Measurements from ENCODE around the gene ZFPM1. TPM values are rescaled to one million over a fixed set of nuclear protein-coding genes. Genes with fewer than 3 reads are reported as not detected.

The ZFPM1 gene
- total and polyA plus RNA-seq, 8 donors: 3.6 to 22.5 (median 19.3) TPM

DNA sequence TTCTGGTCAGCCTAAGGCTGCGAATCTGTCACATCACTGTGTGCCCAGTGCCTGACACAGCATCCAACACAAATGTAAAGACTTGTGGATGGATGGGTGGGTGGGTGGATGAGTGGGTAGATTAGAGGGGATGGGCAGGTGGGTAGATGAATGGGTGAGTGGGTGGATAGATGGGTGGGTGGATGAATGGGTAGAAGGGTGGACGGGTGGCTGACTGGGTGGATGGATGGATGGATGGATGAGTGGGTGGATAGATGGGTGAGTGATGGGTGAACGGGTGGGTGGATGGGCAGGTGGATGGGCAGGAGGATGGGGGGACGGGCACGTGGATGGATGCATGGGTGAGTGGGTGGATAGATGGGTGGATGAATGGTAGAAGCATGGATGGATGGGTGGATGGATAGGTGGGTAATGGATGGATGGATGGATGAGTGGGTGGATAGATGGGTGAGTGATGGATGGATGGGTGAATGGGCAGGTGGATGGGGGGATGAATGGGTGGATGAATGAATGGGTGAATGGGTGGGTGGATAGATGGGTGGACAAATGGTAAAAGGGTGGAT lies 31.1 kb upstream of the ZFPM1 start:
- no peak overlapping the region for H3K4me3 ChIP-seq
- H3K36me3 ChIP-seq: no peaks in the 10 kb centered on the region
- WGBS, 2 donors: 42 to 47% methylated on average over 5 of the region's 5 CpGs
- H3K27me3 ChIP-seq: no peaks in the 10 kb centered on the region
- no peaks in the 10 kb centered on the region for H3K4me1 ChIP-seq
- H3K9me3 ChIP-seq: no peaks in the 10 kb centered on the region
- FAIRE-seq: no peak
- intact Hi-C loops (cut with DNase I): no loop called here
- H3K27ac ChIP-seq: no peak overlapping the region
- no peak for ATAC-seq
- DNase-seq: no peak
- TF ChIP-seq CTCF (IDR thresholded peaks at IDR 0.05): no peak

- H3K4me1 ChIP-seq: no peaks in the 10 kb centered on the region
- no peaks in the 10 kb centered on the region for H3K36me3 ChIP-seq
- no peak overlapping the region for H3K4me3 ChIP-seq
These were observed 30.2 kb upstream of the ZFPM1 start for GRCh38 chr16:88422733-88423447.

DNA sequence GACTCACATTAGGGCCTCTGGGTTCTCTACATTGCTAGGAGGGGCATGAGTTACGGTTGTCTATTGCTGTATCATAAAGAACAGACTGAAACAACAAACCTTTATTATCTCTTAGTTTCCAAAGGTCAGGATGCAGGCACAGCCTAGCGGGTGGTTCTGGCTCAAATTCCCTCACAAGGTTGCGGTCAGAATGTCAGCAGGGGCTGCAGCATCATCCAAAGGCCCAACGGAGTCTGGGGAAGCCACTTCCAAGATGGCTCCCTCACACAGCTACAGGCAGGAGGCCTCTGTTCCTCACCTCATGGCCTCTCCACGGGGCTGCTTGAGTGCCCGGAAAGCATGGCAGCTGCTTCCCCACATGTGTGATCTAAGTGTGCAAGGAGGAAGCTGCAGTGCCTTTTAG lies 29.6 kb upstream of the ZFPM1 start:
- Histone ChIP-seq H3K27ac (no peak overlapping the region), H3K4me1 (no peaks in the 10 kb centered on the region), H3K27me3 (no peaks in the 10 kb centered on the region), H3K36me3 (no peaks in the 10 kb centered on the region), H3K4me3 (no peak overlapping the region), H3K9me3 (no peaks in the 10 kb centered on the region)
- intact Hi-C loops (cut with DNase I): no loop called here
- TF ChIP-seq CTCF (IDR thresholded peaks at IDR 0.05): no peak
- WGBS, 2 donors: 85 to 88% methylated on average over 6 of the region's 6 CpGs
- FAIRE-seq (no peak), ATAC-seq (no peak), DNase-seq (no peak)

More at GRCh38 chr16:88422733-88423447, 30.2 kb upstream of the ZFPM1 start:
- H3K27ac ChIP-seq: no peak overlapping the region
- no peaks in the 10 kb centered on the region for H3K27me3 ChIP-seq
- H3K9me3 ChIP-seq: no peaks in the 10 kb centered on the region
- no peak for FAIRE-seq
- ATAC-seq: no peak
- no peak for DNase-seq
- intact Hi-C loops (cut with DNase I): no loop called here
- no peak for TF ChIP-seq CTCF (IDR thresholded peaks at IDR 0.05)
- 53 to 54% methylated on average over 3 of the region's 3 CpGs for WGBS, 2 donors

- DNase-seq: no peak
- WGBS, 2 donors: 50 to 56% methylated on average over 24 of the region's 24 CpGs
- TF ChIP-seq CTCF (IDR thresholded peaks at IDR 0.05): no peak
- Histone ChIP-seq H3K27me3 (peaks cover 0 to under 1% (median 0%) of the 10 kb centered on the region in 4 donors), H3K4me3 (no peak overlapping the region), H3K4me1 (no peaks in the 10 kb centered on the region), H3K36me3 (no peaks in the 10 kb centered on the region), H3K27ac (no peak overlapping the region), H3K9me3 (no peaks in the 10 kb centered on the region)
- no peak for FAIRE-seq
- intact Hi-C loops (cut with DNase I): no loop called here
- ATAC-seq: peak in 2 of 4 donors; percentile 32 to 34
These were observed 28.4 kb upstream of the ZFPM1 start for GRCh38 chr16:88424587-88425235.

DNA sequence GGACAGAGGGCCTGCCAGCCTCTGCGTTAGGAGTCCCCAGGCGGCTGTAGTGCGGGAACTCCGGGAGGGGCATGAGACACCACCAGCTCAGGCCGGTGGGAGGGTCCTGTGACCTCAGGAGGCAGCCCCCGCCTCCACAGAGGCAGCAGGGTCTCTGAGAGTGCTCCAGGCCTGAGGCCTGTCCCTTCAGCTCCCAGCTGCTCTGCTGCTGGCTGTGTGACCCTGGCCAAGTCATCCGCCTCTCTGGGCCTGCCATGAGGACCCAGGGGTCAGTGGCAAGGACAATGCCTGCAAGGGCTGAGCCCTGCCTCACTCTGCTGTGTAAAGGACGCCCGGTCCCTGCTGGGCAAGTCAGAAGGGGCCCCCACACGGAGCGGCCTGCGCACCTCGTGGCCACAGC lies 27.1 kb upstream of the ZFPM1 start:
- Histone ChIP-seq H3K27ac (no peak overlapping the region), H3K4me1 (no peaks in the 10 kb centered on the region), H3K27me3 (peaks cover 0 to 7% (median 0%) of the 10 kb centered on the region in 4 donors), H3K9me3 (no peaks in the 10 kb centered on the region), H3K4me3 (no peak overlapping the region), H3K36me3 (no peaks in the 10 kb centered on the region)
- DNase-seq (no peak), FAIRE-seq (no peak), ATAC-seq (no peak)
- 86 to 94% methylated on average over 12 to 13 of the region's 13 CpGs for WGBS, 2 donors
- intact Hi-C loops (cut with DNase I): no loop called here
- TF ChIP-seq CTCF (IDR thresholded peaks at IDR 0.05): no peak
